ENCODE results near the gene STIL. TPM values are rescaled to one million over a fixed set of nuclear protein-coding genes. Genes with fewer than 3 reads are reported as not detected.

The STIL gene
- 10 to 100 TPM; 39.3 to 48.0 TPM for total RNA-seq
- polyA plus RNA-seq (2013, experiment 1 of 2) = 22.2 TPM
- polyA plus RNA-seq (2013, experiment 2 of 2) = 24.3 TPM
- long read RNA-seq, experiment 1, partial matches to known transcripts = 9 of 14 reads
- long read RNA-seq, experiment 1, other reads (novel, unspliced or antisense) = 5 of 14 reads
- long read RNA-seq, experiment 2, full-length matches to known transcripts = 3 of 52 reads
- long read RNA-seq, experiment 2, partial matches to known transcripts = 5 of 52 reads
- long read RNA-seq, experiment 2, other reads (novel, unspliced or antisense) = 44 of 52 reads
- long read RNA-seq, experiment 3, full-length matches to known transcripts = 6 of 72 reads
- long read RNA-seq, experiment 3, partial matches to known transcripts = 22 of 72 reads
- long read RNA-seq, experiment 3, other reads (novel, unspliced or antisense) = 44 of 72 reads
- long read RNA-seq, experiment 4, partial matches to known transcripts = 15 of 17 reads
- long read RNA-seq, experiment 4, other reads (novel, unspliced or antisense) = 2 of 17 reads

DNA sequence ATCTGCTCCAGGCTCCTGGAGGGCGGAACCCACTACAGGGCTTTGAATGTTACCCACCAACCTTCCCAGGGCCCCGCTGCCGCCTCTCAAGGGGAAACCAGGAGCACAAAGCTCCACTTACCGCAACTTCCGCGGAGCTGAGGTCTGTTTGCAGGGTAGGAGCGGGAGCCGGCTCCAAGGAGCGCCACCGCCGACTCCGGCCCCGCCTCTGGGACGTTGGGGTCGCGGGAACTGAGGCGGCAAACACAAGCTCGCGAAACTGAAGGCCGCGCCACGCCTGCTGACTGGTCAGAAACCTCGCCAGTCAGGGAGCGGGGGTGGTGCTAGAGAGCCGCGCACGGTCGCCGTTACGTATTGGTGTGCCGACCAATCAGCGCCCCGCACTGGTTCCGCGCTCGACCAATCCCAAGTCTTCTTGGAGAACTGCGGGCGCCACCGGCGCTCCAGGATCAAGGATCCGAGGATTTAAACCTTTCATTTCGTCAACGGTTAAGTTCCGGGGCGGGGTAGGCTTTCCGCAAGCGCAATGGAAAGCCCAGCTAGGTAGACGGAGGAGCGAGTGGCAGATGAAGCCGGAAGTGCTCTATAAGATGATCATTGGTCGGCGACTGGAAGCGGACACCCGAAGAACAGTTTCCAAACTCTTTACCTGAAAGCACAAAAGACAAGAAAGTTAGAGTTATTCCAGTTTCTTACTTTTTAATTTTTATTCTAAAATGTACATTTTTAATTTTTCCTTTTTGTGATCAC lies at the start of gene STIL:
Gene STIL, minus strand, starts transcription at position 233 of the 750 bp plus-strand sequence. CDS start 3,828 bp downstream, outside the sequence.
- peak within 1 kb of the TSS; percentile 99 for H3K4me3 Mint-ChIP-seq
- H3K36me3 Mint-ChIP-seq (ENCODE audit: low read depth) = peaks cover 33% of the 10 kb centered on the region
- peak within 1 kb of the TSS; percentile 99 for H3K27ac Mint-ChIP-seq
- 0% methylated on average over 40 to 54 of the region's 54 CpGs for WGBS, 2 experiments (ENCODE audit: insufficient coverage in 1 of 2, insufficient read length in 1 of 2)
- Histone ChIP-seq H3K9ac (ENCODE audit: extremely low read depth, low read length, poor library complexity, severe bottlenecking) (peak within 1 kb of the TSS; percentile 92), H3K9me3 (ENCODE audit: control insufficient read depth, low read length) (peaks cover 3% of the 10 kb centered on the region), H3K27me3 (ENCODE audit: control insufficient read depth, insufficient read depth, low read length, poor library complexity, severe bottlenecking) (no peaks in the 10 kb centered on the region), H3K27ac (ENCODE audit: low read depth, low read length) (peak within 1 kb of the TSS; percentile 80), H3K4me3 (ENCODE audit: low read length) (peak within 1 kb of the TSS; percentile 100), H3K36me3 (ENCODE audit: control insufficient read depth, insufficient read depth, low read length) (peaks cover 27% of the 10 kb centered on the region), H3K4me1 (ENCODE audit: control insufficient read depth, insufficient read depth, low read length) (no peaks in the 10 kb centered on the region)
- no peak for TF ChIP-seq CTCF (conservative IDR thresholded peaks at IDR 0.05)
- DNase-seq = peak; percentile 100
- H3K9me3 Mint-ChIP-seq = no peaks in the 10 kb centered on the region
- H3K27me3 Mint-ChIP-seq (ENCODE audit: insufficient read depth) = no peaks in the 10 kb centered on the region
- peaks cover 14% of the 10 kb centered on the region for H3K4me1 Mint-ChIP-seq

- Mint-ChIP-seq H3K27me3 (ENCODE audit: insufficient read depth) (no peaks in the 10 kb centered on the region), H3K27ac (no peak overlapping the region), H3K4me3 (no peak overlapping the region), H3K4me1 (no peaks in the 10 kb centered on the region), H3K36me3 (ENCODE audit: low read depth) (no peaks in the 10 kb centered on the region), H3K9me3 (no peaks in the 10 kb centered on the region)
- H3K9ac ChIP-seq (ENCODE audit: extremely low read depth, low read length, poor library complexity, severe bottlenecking) = no peak overlapping the region
- TF ChIP-seq CTCF (conservative IDR thresholded peaks at IDR 0.05) = no peak
- H3K27me3 ChIP-seq (ENCODE audit: control insufficient read depth, insufficient read depth, low read length, poor library complexity, severe bottlenecking) = no peaks in the 10 kb centered on the region
- no peak overlapping the region for H3K4me3 ChIP-seq (ENCODE audit: low read length)
- H3K36me3 ChIP-seq (ENCODE audit: control insufficient read depth, insufficient read depth, low read length) = no peaks in the 10 kb centered on the region
- H3K4me1 ChIP-seq (ENCODE audit: control insufficient read depth, insufficient read depth, low read length) = no peaks in the 10 kb centered on the region
- H3K27ac ChIP-seq (ENCODE audit: low read depth, low read length) = no peak overlapping the region
- H3K9me3 ChIP-seq (ENCODE audit: control insufficient read depth, low read length) = no peaks in the 10 kb centered on the region
- DNase-seq = no peak
- 100% methylated on average over 1 of the region's 1 CpG for WGBS, 2 experiments (ENCODE audit: insufficient coverage in 1 of 2, insufficient read length in 1 of 2)
Observed at GRCh38 chr1:47362828-47363227, 48.9 kb upstream of the STIL start.

DNA sequence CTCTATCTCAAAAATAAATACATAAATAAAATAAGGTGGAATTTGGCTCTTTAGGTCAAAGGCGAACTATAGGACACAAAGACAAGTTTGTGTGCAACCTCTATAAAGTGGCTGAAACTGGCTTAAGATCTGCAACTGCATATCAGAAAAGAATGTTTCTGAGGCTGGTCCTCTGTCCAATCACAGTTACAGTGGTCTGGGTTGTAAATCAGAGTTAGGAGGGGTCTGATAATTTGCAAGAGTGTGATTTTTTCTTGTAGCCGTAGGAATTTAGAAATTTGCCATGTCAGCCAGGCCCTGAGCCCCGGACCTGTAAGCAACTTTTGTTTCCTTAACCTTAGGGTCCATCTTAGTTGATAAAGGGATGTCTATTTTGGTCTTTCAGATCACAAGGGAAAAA lies 47.4 kb upstream of the STIL start:
- TF ChIP-seq CTCF (conservative IDR thresholded peaks at IDR 0.05) = no peak
- Histone ChIP-seq H3K4me3 (ENCODE audit: low read length) (no peak overlapping the region), H3K9ac (ENCODE audit: extremely low read depth, low read length, poor library complexity, severe bottlenecking) (no peak overlapping the region), H3K27ac (ENCODE audit: low read depth, low read length) (no peak overlapping the region), H3K9me3 (ENCODE audit: control insufficient read depth, low read length) (no peaks in the 10 kb centered on the region), H3K4me1 (ENCODE audit: control insufficient read depth, insufficient read depth, low read length) (no peaks in the 10 kb centered on the region), H3K36me3 (ENCODE audit: control insufficient read depth, insufficient read depth, low read length) (no peaks in the 10 kb centered on the region), H3K27me3 (ENCODE audit: control insufficient read depth, insufficient read depth, low read length, poor library complexity, severe bottlenecking) (no peaks in the 10 kb centered on the region)
- Mint-ChIP-seq H3K27me3 (ENCODE audit: insufficient read depth) (no peaks in the 10 kb centered on the region), H3K27ac (no peak overlapping the region), H3K9me3 (no peaks in the 10 kb centered on the region), H3K4me1 (no peaks in the 10 kb centered on the region), H3K4me3 (no peak overlapping the region), H3K36me3 (ENCODE audit: low read depth) (no peaks in the 10 kb centered on the region)
- 76 to 81% methylated on average over 3 of the region's 3 CpGs for whole genome bisulfite sequencing, 2 experiments (ENCODE audit: insufficient coverage in 1 of 2, insufficient read length in 1 of 2)
- DNase-seq = no peak

Data from endodermal cell (in vitro differentiated cells).